Stimulated activated memory B cell treated with anti-CD40 and anti-IgM and Interleukin-4, amounts not matched to agents 10 μg/mL and 1 μg/mL and 100 μg/mL, for 72 hours (primary cell): ENCODE data around the gene PANX2.
A peak's percentile ranks its signal among the peaks of the same experiment; 100 is the strongest.

Experiments used
- ATAC-seq: fragments of 150-1000 bp; cut with Tn5 transposase; 2 replicates; pipeline ENCODE4 v1.10.0; 2021
- H3K27ac Mint-ChIP-seq: one replicate; pipeline ENCODE4 v1.8.0; 2022; ENCODE audit warnings: mild to moderate bottlenecking, mixed read lengths
- H3K27me3 Mint-ChIP-seq: one replicate; pipeline ENCODE4 v1.8.0; 2022; ENCODE audit warnings: mixed read lengths
- H3K36me3 Mint-ChIP-seq: one replicate; pipeline ENCODE4 v1.8.0; 2022; ENCODE audit warnings: mixed read lengths
- H3K4me1 Mint-ChIP-seq: one replicate; pipeline ENCODE4 v1.8.0; 2022; ENCODE audit warnings: mixed read lengths
- H3K4me3 Mint-ChIP-seq: one replicate; pipeline ENCODE4 v1.8.0; 2022; ENCODE audit warnings: mild to moderate bottlenecking, moderate library complexity, mixed read lengths
- H3K9me3 Mint-ChIP-seq: one replicate; pipeline ENCODE4 v1.8.0; 2022; ENCODE audit warnings: mixed read lengths

The PANX2 gene

DNA sequence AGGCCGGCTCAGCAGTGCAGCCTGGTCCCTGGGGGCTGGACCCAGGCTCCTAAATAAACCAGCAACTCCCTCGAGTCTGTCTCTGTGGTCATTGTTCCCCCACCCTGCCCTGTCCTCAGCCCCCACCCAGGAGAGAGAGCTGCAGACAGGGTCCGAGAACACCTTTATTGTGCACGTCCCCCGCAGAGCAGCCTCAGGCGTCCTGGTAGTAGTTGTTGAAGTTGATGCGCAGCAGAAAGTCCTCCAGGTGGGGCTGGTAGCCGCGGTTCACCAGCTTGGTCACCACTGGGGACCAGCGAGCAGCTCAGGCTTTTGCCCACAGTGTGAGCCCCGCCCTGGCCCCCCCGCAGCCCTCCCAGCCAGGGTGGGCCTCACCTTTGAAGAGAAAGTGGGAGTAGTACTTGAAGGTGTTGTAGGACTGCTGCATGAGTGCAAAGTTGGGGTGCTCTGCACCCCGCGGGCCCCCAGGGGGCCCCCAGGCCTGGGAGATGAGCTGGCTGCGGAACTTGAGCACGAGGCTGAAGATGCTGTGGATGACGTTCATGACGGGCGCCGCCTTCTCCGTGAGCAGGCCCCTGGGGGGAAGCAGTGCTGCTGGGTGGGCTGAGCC is 47.1 kb downstream of the PANX2 start:
- peaks cover 19% of the 10 kb centered on the region for H3K4me1 Mint-ChIP-seq
- peaks cover 72% of the 10 kb centered on the region for H3K36me3 Mint-ChIP-seq
- no peak overlapping the region for H3K27ac Mint-ChIP-seq
- no peak overlapping the region for H3K4me3 Mint-ChIP-seq
- no peaks in the 10 kb centered on the region for H3K27me3 Mint-ChIP-seq
- ATAC-seq = no peak
- H3K9me3 Mint-ChIP-seq = no peaks in the 10 kb centered on the region

- no peaks in the 10 kb centered on the region for H3K9me3 Mint-ChIP-seq
- no peak for ATAC-seq
- peaks cover 12% of the 10 kb centered on the region for H3K4me1 Mint-ChIP-seq
- H3K36me3 Mint-ChIP-seq = peaks cover 72% of the 10 kb centered on the region
- H3K27me3 Mint-ChIP-seq = no peaks in the 10 kb centered on the region
- H3K4me3 Mint-ChIP-seq = no peak overlapping the region
- no peak overlapping the region for H3K27ac Mint-ChIP-seq
Measured at GRCh38 chr22:50218153-50218995, 47.8 kb downstream of the PANX2 start.

- Mint-ChIP-seq H3K27ac (no peak overlapping the region), H3K27me3 (no peaks in the 10 kb centered on the region), H3K36me3 (peaks cover 72% of the 10 kb centered on the region), H3K4me3 (no peak overlapping the region), H3K9me3 (no peaks in the 10 kb centered on the region), H3K4me1 (peaks cover 7% of the 10 kb centered on the region)
- ATAC-seq = peak; percentile 39
Measured at GRCh38 chr22:50218996-50219727, 48.6 kb downstream of the PANX2 start.

- Mint-ChIP-seq H3K4me3 (no peak overlapping the region), H3K36me3 (peaks cover 70% of the 10 kb centered on the region), H3K27me3 (no peaks in the 10 kb centered on the region), H3K4me1 (peaks cover 3% of the 10 kb centered on the region), H3K27ac (no peak overlapping the region), H3K9me3 (no peaks in the 10 kb centered on the region)
- no peak for ATAC-seq
Measured at GRCh38 chr22:50219800-50220602, 49.5 kb downstream of the PANX2 start.

- no peak for ATAC-seq
- no peaks in the 10 kb centered on the region for H3K4me1 Mint-ChIP-seq
- no peak overlapping the region for H3K4me3 Mint-ChIP-seq
- peaks cover 68% of the 10 kb centered on the region for H3K36me3 Mint-ChIP-seq
- no peak overlapping the region for H3K27ac Mint-ChIP-seq
- no peaks in the 10 kb centered on the region for H3K27me3 Mint-ChIP-seq
- H3K9me3 Mint-ChIP-seq = no peaks in the 10 kb centered on the region
Measured at GRCh38 chr22:50220603-50221409, 50.3 kb downstream of the PANX2 start.

- Mint-ChIP-seq H3K9me3 (no peaks in the 10 kb centered on the region), H3K27me3 (no peaks in the 10 kb centered on the region), H3K27ac (no peak overlapping the region), H3K36me3 (peaks cover 64% of the 10 kb centered on the region), H3K4me3 (no peak overlapping the region), H3K4me1 (no peaks in the 10 kb centered on the region)
- ATAC-seq = no peak
Measured at GRCh38 chr22:50221410-50222300, 51.1 kb downstream of the PANX2 start.

DNA sequence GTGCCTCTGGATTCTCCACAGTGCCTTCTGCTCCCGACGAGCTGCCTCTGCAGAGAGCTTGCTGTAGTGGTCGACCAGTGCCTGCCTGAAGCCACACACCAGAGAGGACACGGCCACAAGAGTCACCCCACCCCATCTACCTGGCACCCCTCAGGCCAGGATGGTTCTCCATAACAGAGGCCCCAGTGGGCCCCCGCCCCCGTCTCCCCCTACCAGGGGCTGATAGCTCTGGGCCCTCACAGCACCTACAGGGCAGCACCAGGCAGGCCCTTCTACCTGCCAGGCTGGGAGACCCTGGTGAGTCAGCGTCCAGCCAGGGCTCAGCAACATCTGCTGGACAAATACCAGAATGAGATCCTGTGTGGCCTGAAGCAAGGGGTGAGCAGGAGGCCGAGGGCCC is 52.0 kb downstream of the PANX2 start:
- no peak overlapping the region for H3K27ac Mint-ChIP-seq
- no peak for ATAC-seq
- no peaks in the 10 kb centered on the region for H3K27me3 Mint-ChIP-seq
- no peak overlapping the region for H3K4me3 Mint-ChIP-seq
- H3K4me1 Mint-ChIP-seq = no peaks in the 10 kb centered on the region
- no peaks in the 10 kb centered on the region for H3K9me3 Mint-ChIP-seq
- peaks cover 66% of the 10 kb centered on the region for H3K36me3 Mint-ChIP-seq

- peaks cover 62% of the 10 kb centered on the region for H3K36me3 Mint-ChIP-seq
- ATAC-seq = no peak
- no peak overlapping the region for H3K4me3 Mint-ChIP-seq
- H3K27ac Mint-ChIP-seq = no peak overlapping the region
- no peaks in the 10 kb centered on the region for H3K27me3 Mint-ChIP-seq
- no peaks in the 10 kb centered on the region for H3K9me3 Mint-ChIP-seq
- peaks cover 8% of the 10 kb centered on the region for H3K4me1 Mint-ChIP-seq
Measured at GRCh38 chr22:50224071-50224470, 53.5 kb downstream of the PANX2 start.

DNA sequence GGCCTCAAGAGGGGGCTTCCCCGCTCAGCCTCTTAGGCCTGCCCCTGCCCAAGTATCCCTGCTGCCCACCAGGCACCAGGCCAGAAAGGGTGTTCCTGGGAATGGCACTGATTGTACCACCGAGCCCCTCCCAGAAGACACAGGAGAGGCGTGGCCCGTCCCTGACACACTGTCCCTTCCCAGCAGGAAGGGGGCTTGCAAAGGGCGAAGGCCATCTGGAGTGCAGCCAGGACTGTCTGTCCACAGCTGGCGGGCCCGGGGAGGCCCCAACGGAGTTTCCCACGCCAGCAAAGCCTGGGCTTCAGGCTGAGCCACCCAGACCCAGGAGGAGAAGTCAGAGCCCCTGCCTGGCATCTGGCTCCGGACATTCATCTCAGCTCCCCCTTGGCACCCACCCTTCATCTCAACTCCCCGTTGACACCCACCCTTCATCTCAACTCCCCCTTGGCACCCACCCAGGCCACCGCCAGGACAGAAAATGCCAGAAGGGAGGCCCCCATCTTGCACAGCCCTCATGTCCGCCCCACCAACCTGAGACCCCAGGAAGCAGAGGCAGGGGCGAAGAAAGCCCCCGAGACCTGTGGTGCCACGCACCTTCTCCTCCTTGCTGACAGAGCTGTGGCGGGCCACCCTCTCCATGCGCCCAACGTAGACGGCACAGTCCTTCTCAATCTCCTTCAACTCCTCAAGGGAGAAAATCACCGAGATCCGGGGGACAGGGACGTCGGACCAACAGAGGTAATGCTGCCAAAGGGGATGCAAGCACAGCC is 54.9 kb downstream of the PANX2 start:
- no peaks in the 10 kb centered on the region for H3K9me3 Mint-ChIP-seq
- peaks cover 9% of the 10 kb centered on the region for H3K4me1 Mint-ChIP-seq
- H3K36me3 Mint-ChIP-seq = peaks cover 61% of the 10 kb centered on the region
- ATAC-seq = no peak
- no peak overlapping the region for H3K4me3 Mint-ChIP-seq
- H3K27ac Mint-ChIP-seq = no peak overlapping the region
- H3K27me3 Mint-ChIP-seq = no peaks in the 10 kb centered on the region

GRCh38 chr22:50226063-50226874 is 55.7 kb downstream of the PANX2 start:
- no peak overlapping the region for H3K4me3 Mint-ChIP-seq
- no peaks in the 10 kb centered on the region for H3K9me3 Mint-ChIP-seq
- no peak overlapping the region for H3K27ac Mint-ChIP-seq
- H3K27me3 Mint-ChIP-seq = no peaks in the 10 kb centered on the region
- peaks cover 55% of the 10 kb centered on the region for H3K36me3 Mint-ChIP-seq
- peak; percentile 46 for ATAC-seq
- H3K4me1 Mint-ChIP-seq = peaks cover 9% of the 10 kb centered on the region

- ATAC-seq = no peak
- peaks cover 59% of the 10 kb centered on the region for H3K36me3 Mint-ChIP-seq
- peaks cover 9% of the 10 kb centered on the region for H3K4me1 Mint-ChIP-seq
- H3K9me3 Mint-ChIP-seq = no peaks in the 10 kb centered on the region
- no peak overlapping the region for H3K27ac Mint-ChIP-seq
- H3K27me3 Mint-ChIP-seq = no peaks in the 10 kb centered on the region
- no peak overlapping the region for H3K4me3 Mint-ChIP-seq
Measured at GRCh38 chr22:50226875-50227165, 56.3 kb downstream of the PANX2 start.

- no peak for ATAC-seq
- Mint-ChIP-seq H3K27ac (no peak overlapping the region), H3K36me3 (peaks cover 66% of the 10 kb centered on the region), H3K4me1 (peaks cover 9% of the 10 kb centered on the region), H3K27me3 (no peaks in the 10 kb centered on the region), H3K9me3 (no peaks in the 10 kb centered on the region), H3K4me3 (no peak overlapping the region)
Measured at GRCh38 chr22:50227579-50228215, 57.2 kb downstream of the PANX2 start.
